Uterus (tissue), 2 donors: ENCODE measurements around the gene ATF7.
A peak's percentile ranks its signal among the peaks of the same experiment; 100 is the strongest.

Experiments used
- CTCF ChIP-seq, 4 experiments: fragments of 200-600 bp in 2 of 4; fragments of 450-650 bp in 2 of 4; sonication (generic) in 2 of 4; IDR thresholded peaks; one replicate each; pipeline ENCODE4 v1.5.1; 2016 to 2019; ENCODE audit warnings: antibody characterized with exemption in 4 of 4, mild to moderate bottlenecking in 2 of 4, moderate library complexity in 1 of 4
- POLR2A ChIP-seq, 2 donors: fragments of 450-650 bp; IDR thresholded peaks; one replicate each; pipeline ENCODE4 v1.6.1; 2016; ENCODE audit warnings: antibody characterized with exemption in 2 of 2, mild to moderate bottlenecking in 1 of 2, moderate library complexity in 1 of 2

- TF ChIP-seq POLR2A (IDR thresholded peaks at IDR 0.05) (no peak), CTCF (IDR thresholded peaks at IDR 0.05) (peak; percentile 82 to 95 (median 92))
Observed at GRCh38 chr12:53543539-53543938, 82.6 kb downstream of the ATF7 start.
